ENCODE measurements around the gene FCN1. TPM values are rescaled to one million over a fixed set of nuclear protein-coding genes. Genes with fewer than 3 reads are reported as not detected.

The FCN1 gene
- polyA plus RNA-seq, 1 of the 3 experiments (the other 2 are of a cell fraction) = not detected

DNA sequence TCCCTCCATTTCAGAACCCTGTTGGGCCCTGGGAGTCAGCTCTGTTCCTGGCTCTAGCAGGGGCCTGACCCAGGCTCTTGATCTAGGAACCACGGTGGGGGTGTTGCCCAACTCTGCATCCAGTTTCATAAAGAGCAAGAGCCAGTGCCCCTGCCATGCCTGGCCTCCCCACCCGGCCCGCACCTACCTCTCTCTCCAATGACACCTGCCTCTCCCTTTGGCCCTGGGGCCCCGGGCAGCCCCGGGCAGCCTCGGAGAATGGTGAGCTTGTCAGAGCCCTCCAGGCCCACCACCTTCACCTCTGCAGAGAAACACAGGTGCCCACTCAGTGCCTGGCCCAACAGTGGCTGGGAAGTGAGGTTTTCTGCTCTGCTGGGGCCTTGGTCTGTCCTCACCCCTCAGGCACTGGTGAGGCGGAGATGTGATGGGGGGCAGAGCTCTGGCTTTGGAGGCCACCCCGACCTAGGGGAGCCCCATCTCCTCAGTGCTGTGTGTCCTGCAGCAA is 1.5 kb downstream of the FCN1 start:
- Histone ChIP-seq H3K4me1 (ENCODE audit: control insufficient read depth in 1 of 2, insufficient read depth in 2 of 2, low read depth in 1 of 2, low read length in 1 of 2) (no peaks in the 10 kb centered on the region), H4K20me1 (ENCODE audit: insufficient read depth) (no peaks in the 10 kb centered on the region), H3K9ac (no peak overlapping the region), H3K27me3 (ENCODE audit: insufficient read depth) (no peaks in the 10 kb centered on the region), H3K27ac (ENCODE audit: low read depth in 2 of 2, low read length in 1 of 2) (no peak overlapping the region), H3K9me3 (no peaks in the 10 kb centered on the region), H3K36me3 (replicated peaks in 1 of 2; ENCODE audit: control insufficient read depth in 1 of 2, insufficient read depth in 2 of 2, low read length in 1 of 2) (no peaks in the 10 kb centered on the region), H3F3A (replicated peaks; ENCODE audit: insufficient read depth) (no peaks in the 10 kb centered on the region), H3K4me3 (ENCODE audit: low read depth in 2 of 2, low read length in 1 of 2) (no peak overlapping the region), H3K4me2 (no peak overlapping the region), H3K9me2 (no peaks in the 10 kb centered on the region), H2AFZ (ENCODE audit: low read depth) (no peak overlapping the region), H3K79me2 (ENCODE audit: insufficient read depth) (no peaks in the 10 kb centered on the region)
- peak; percentile 6 for DNase-seq
- ChIA-PET CTCF (no interaction called here), POLR2A (no interaction called here)
- WGBS (ENCODE audit: low lambda C conversion rate) = 26% methylated on average over 5 of the region's 8 CpGs
- TF ChIP-seq, protein P1, sequence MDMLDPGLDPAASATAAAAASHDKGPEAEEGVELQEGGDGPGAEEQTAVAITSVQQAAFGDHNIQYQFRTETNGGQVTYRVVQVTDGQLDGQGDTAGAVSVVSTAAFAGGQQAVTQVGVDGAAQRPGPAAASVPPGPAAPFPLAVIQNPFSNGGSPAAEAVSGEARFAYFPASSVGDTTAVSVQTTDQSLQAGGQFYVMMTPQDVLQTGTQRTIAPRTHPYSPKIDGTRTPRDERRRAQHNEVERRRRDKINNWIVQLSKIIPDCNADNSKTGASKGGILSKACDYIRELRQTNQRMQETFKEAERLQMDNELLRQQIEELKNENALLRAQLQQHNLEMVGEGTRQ (IDR thresholded peaks at IDR 0.05; ENCODE audit: borderline replicate concordance, low read depth, low read length) = no peak
- TF ChIP-seq SMC3 (IDR thresholded peaks at IDR 0.05; ENCODE audit: low read depth, low read length) (no peak), NRF1 (IDR thresholded peaks at IDR 0.05; ENCODE audit: low read depth, low read length) (no peak), EP300 (IDR thresholded peaks at IDR 0.05; ENCODE audit: borderline replicate concordance in 1 of 2, low read depth in 1 of 2, low read length in 1 of 2) (no peak)
- TF ChIP-seq, protein P2, sequence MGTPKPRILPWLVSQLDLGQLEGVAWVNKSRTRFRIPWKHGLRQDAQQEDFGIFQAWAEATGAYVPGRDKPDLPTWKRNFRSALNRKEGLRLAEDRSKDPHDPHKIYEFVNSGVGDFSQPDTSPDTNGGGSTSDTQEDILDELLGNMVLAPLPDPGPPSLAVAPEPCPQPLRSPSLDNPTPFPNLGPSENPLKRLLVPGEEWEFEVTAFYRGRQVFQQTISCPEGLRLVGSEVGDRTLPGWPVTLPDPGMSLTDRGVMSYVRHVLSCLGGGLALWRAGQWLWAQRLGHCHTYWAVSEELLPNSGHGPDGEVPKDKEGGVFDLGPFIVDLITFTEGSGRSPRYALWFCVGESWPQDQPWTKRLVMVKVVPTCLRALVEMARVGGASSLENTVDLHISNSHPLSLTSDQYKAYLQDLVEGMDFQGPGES (IDR thresholded peaks at IDR 0.05; ENCODE audit: low read depth, low read length) = no peak

DNA sequence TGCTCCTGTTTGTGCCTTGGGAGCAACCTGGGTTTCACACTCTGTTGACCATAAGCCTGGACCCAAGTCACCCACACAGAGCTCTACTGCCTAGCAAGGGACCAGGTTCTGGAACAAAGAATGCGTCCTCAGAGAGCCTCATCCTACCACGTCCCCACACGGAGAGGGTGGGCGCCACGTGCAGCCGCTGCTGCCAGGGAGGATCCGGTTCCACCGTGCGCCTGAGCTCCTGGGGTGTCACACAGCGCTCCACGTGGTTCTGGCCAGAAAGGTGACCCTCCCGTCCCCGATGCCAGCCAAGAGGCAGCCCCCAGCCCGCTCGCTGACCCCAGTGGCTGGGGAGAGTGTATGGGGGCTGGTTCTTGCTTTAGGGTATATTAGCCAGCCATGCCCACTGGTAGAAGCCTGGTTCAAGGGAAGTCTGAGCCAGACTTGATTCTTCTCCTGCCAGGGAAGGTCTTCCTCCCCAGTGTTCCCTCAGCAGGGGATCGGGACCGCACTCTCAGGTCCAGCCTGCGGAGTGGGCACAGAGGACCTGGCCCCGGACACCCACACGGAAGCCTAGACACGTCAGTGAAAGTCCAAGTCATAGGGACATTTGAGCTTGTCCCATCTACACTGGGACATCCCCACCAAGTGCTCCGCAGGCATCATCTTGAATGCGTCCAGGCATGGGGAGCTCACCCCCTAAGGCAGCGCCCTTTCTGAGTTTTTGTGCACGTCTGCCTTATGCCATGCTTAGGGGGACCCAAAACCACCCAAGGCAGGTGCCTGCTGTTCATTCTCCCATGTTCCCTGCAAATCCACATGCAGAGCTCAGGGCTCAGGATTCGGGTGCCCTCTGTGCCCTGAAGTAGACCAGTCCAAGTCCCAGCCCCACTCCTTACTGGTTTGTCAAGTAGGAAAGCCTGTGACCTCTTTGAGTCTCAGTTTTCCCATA is 2.4 kb downstream of the FCN1 start:
- Histone ChIP-seq H3K4me2 (no peak overlapping the region), H4K20me1 (ENCODE audit: insufficient read depth) (no peaks in the 10 kb centered on the region), H3K27me3 (ENCODE audit: insufficient read depth) (no peaks in the 10 kb centered on the region), H3K27ac (ENCODE audit: low read depth in 2 of 2, low read length in 1 of 2) (no peak overlapping the region), H3K4me3 (ENCODE audit: low read depth in 2 of 2, low read length in 1 of 2) (no peak overlapping the region), H3K9me3 (no peaks in the 10 kb centered on the region), H3F3A (replicated peaks; ENCODE audit: insufficient read depth) (no peaks in the 10 kb centered on the region), H3K36me3 (replicated peaks in 1 of 2; ENCODE audit: control insufficient read depth in 1 of 2, insufficient read depth in 2 of 2, low read length in 1 of 2) (no peaks in the 10 kb centered on the region), H3K4me1 (ENCODE audit: control insufficient read depth in 1 of 2, insufficient read depth in 2 of 2, low read depth in 1 of 2, low read length in 1 of 2) (no peaks in the 10 kb centered on the region), H3K79me2 (ENCODE audit: insufficient read depth) (no peaks in the 10 kb centered on the region), H3K9me2 (no peaks in the 10 kb centered on the region), H3K9ac (no peak overlapping the region), H2AFZ (ENCODE audit: low read depth) (no peak overlapping the region)
- DNase-seq = no peak
- ChIA-PET POLR2A (no interaction called here), CTCF (no interaction called here)
- TF ChIP-seq, protein P3, sequence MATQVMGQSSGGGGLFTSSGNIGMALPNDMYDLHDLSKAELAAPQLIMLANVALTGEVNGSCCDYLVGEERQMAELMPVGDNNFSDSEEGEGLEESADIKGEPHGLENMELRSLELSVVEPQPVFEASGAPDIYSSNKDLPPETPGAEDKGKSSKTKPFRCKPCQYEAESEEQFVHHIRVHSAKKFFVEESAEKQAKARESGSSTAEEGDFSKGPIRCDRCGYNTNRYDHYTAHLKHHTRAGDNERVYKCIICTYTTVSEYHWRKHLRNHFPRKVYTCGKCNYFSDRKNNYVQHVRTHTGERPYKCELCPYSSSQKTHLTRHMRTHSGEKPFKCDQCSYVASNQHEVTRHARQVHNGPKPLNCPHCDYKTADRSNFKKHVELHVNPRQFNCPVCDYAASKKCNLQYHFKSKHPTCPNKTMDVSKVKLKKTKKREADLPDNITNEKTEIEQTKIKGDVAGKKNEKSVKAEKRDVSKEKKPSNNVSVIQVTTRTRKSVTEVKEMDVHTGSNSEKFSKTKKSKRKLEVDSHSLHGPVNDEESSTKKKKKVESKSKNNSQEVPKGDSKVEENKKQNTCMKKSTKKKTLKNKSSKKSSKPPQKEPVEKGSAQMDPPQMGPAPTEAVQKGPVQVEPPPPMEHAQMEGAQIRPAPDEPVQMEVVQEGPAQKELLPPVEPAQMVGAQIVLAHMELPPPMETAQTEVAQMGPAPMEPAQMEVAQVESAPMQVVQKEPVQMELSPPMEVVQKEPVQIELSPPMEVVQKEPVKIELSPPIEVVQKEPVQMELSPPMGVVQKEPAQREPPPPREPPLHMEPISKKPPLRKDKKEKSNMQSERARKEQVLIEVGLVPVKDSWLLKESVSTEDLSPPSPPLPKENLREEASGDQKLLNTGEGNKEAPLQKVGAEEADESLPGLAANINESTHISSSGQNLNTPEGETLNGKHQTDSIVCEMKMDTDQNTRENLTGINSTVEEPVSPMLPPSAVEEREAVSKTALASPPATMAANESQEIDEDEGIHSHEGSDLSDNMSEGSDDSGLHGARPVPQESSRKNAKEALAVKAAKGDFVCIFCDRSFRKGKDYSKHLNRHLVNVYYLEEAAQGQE (IDR thresholded peaks at IDR 0.05; ENCODE audit: low read depth, low read length) = no peak
- TF ChIP-seq POLR2AphosphoS5 (IDR thresholded peaks at IDR 0.05; ENCODE audit: low read depth, low read length) (no peak), TAF1 (IDR thresholded peaks at IDR 0.05; ENCODE audit: borderline replicate concordance, low read depth, low read length) (no peak)
- 49% methylated on average over 21 of the region's 26 CpGs for WGBS (ENCODE audit: low lambda C conversion rate)

All from SK-N-SH (cell line).